Mucosa of descending colon (tissue), 3 donors: ENCODE results near the gene TEX50. TPM values are rescaled to one million over a fixed set of nuclear protein-coding genes. Genes with fewer than 3 reads are reported as not detected.
"Not testable (repeated sequence)": the region's sequence is repeated elsewhere in the genome, so short reads cannot be mapped to it uniquely, and the experiment has no call there.

Experiments used
- ATAC-seq: fragments of 200-7000 bp; cut with Tn5 transposase; one replicate; pipeline ENCODE4 v1.9.1; 2020; ENCODE audit warnings: mild to moderate bottlenecking, moderate library complexity
- DNase-seq, 3 donors: peaks; one replicate each; pipeline ENCODE4 v3.0.0-alpha.2; 2020
- H3K36me3 ChIP-seq: fragments of 200-600 bp; one replicate; pipeline ENCODE4 v1.8.0; 2021; ENCODE audit warnings: low read depth, mild to moderate bottlenecking
- H3K4me1 ChIP-seq: fragments of 200-600 bp; one replicate; pipeline ENCODE4 v1.8.0; 2021; ENCODE audit warnings: low read depth, mild to moderate bottlenecking
- H3K4me3 ChIP-seq: fragments of 200-600 bp; one replicate; pipeline ENCODE4 v1.8.0; 2021; ENCODE audit warnings: mild to moderate bottlenecking
- H3K9me3 ChIP-seq: fragments of 200-600 bp; one replicate; pipeline ENCODE4 v1.8.0; 2021; ENCODE audit warnings: mild to moderate bottlenecking
- intact Hi-C, 2 donors: fragments of 100-400 bp; cut with DNase I in 1 of 2; cut with micrococcal nuclease in 1 of 2; formaldehyde crosslinking; loops; one replicate each; pipeline versions ENCODE4 v1.11.0 to v1.11.1; 2022; cut with DNase I, micrococcal nuclease
- total RNA-seq, 3 donors: library from RNA; stranded (reverse); fragmentation: NEBNext Ultra II Directional in 2 of 3; extraction: Animal tissue kit (Norgen Biotek cat#: 25700) in 2 of 3; gene quantifications; one replicate each; pipeline versions ENCODE4 v1.2.1 to v1.2.4, GENCODE V29; 2021 to 2023
- TF ChIP-seq, protein P1 (sequence below): fragments of 200-600 bp; IDR thresholded peaks from one replicate; pipeline ENCODE4 v1.8.0; 2022; ENCODE audit warnings: antibody characterized with exemption, mild to moderate bottlenecking
- donor health status: DM: no; HTN: no; CAD: no; lungs with moderate emphysema.
- donor health status: DM: no; HTN: no; CAD: no.
- donor health status: DM: no; HTN: yes; CAD: no.

The TEX50 gene
- total RNA-seq, 3 donors from 2014 or later, result not detected

DNA sequence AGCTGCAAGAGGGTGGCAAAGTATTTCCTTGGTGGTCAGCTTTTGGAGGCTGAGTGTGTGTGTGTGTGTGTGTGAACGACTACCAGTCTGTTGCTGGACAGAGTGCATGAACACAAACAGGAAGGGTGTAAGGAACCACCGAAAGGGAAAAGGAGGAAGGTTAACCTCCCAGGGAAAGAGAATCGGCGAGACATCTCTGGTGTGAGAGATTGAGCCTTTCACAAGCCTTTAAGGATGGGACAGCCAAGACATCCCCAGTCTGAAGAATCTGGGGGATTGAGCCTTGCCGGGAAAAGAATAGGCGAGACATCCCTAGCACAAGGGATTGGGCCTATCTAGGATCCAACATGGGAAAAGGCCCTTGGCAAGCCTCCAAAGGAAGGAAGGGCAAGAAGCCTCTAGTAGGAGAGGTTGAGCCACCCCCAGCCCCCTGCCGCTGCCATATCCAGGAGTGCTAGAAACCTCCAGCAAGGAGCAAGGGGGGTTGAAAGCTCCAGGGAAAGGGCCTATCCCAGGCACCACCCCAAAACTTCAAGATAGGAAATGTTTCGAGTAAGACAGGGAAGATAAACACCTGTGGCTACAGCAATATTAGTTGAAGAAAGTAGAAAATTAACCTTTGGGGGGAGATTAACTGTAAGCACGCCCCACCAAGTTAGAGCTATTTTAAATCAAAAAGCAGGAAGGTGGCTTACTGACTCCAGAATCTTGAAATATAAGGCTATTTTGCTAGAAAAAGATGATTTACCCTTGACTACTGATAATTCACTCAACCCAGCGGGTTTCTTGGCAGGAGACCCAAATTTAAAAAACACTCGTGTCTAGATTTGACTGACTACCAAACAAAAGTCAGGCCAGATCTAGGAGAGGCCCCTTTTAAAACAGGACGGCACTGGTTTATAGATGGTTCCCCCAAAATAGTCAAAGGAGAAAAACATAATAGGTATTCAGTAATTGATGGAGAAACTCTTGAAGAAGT lies 3.2 kb downstream of the TEX50 start:
- TF ChIP-seq, protein P1, sequence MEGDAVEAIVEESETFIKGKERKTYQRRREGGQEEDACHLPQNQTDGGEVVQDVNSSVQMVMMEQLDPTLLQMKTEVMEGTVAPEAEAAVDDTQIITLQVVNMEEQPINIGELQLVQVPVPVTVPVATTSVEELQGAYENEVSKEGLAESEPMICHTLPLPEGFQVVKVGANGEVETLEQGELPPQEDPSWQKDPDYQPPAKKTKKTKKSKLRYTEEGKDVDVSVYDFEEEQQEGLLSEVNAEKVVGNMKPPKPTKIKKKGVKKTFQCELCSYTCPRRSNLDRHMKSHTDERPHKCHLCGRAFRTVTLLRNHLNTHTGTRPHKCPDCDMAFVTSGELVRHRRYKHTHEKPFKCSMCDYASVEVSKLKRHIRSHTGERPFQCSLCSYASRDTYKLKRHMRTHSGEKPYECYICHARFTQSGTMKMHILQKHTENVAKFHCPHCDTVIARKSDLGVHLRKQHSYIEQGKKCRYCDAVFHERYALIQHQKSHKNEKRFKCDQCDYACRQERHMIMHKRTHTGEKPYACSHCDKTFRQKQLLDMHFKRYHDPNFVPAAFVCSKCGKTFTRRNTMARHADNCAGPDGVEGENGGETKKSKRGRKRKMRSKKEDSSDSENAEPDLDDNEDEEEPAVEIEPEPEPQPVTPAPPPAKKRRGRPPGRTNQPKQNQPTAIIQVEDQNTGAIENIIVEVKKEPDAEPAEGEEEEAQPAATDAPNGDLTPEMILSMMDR, result no peak
- intact Hi-C loops, result no loop called here
- ATAC-seq (no peak), DNase-seq (no peak)
- H3K36me3 ChIP-seq, result no peaks in the 10 kb centered on the region
- no peak overlapping the region for H3K4me3 ChIP-seq
- no peaks in the 10 kb centered on the region for H3K9me3 ChIP-seq
- no peaks in the 10 kb centered on the region for H3K4me1 ChIP-seq

DNA sequence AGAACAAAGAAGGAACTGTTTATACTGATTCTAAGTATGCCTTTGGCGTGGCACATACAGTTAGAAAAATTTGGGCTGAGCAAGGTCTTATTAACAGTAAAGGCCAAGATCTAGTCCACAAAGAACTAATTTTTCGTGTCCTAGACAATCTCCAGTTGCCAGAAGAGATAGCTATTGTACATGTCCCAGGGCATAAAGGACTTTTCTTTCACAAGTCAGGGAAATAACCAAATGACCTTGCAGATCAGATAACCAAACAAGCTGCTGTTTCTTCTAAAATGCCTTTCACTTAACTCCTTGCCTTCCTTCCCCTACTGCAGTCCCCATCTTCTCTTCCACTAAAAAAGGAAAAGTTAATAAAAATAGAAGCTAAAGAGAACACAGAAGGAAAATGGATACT lies 4.0 kb downstream of the TEX50 start:
- ATAC-seq (no peak), DNase-seq (no peak)
- Histone ChIP-seq H3K36me3 (no peaks in the 10 kb centered on the region), H3K4me3 (no peak overlapping the region), H3K9me3 (no peaks in the 10 kb centered on the region), H3K4me1 (no peaks in the 10 kb centered on the region)
- TF ChIP-seq, protein P1, result no peak
- intact Hi-C loops, result no loop called here

DNA sequence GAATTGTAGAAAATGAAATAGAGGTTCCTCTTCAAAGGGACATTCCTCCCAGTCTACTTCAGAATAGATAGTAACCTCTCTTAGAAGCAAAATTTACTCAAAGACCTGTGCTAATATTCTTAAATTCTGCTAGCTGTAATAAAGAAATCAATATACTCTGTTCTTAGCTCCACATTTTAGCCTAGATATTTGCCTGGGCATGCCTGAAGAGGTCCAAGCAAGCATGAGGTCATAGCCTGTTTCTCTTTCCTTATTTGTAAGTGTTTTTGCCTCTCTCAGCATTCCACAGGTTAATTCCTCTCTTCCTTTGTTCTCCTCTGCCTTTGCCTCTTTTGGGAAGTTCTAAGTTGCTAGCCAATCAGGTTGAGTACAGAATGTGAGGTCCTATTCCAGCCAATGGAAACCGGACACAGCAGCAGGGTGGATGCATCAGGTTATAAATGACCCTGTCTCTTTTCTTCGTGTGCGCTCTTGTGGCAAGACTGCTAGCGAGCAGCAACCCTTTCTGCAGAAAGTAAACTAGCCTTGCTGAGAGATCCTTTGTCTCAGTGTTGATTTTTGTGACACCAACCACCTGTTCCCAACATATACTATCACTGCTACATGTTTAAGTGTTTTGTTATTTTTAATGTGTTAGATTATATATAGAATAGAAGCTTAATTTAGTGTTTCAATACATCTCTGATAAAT lies 7.5 kb downstream of the TEX50 start:
- intact Hi-C loops, DNase-seq, H3K36me3 ChIP-seq, ATAC-seq, H3K9me3 ChIP-seq, H3K4me3 ChIP-seq, H3K4me1 ChIP-seq: not testable (repeated sequence)

DNA sequence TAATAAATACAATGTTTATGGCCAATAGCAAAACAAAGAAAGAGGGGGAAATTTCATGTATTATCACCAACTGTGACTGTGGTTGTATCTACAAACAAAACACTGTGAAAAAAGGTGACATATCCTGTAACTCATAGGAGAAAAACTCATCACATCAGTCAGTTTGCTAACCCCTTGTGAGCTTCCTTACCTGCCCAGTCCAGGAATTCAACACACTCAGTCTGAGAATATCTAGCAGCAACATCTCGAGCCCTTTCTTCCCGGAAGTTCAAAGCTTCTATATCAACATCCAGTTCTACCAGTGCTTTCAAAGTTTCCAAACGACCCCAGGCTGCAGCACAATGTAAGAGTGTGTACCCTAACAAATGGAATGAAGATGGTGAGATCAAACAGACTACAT lies 11.5 kb downstream of the TEX50 start:
- Histone ChIP-seq H3K36me3 (no peaks in the 10 kb centered on the region), H3K9me3 (no peaks in the 10 kb centered on the region), H3K4me1 (no peaks in the 10 kb centered on the region), H3K4me3 (no peak overlapping the region)
- intact Hi-C loops, result no loop called here
- TF ChIP-seq, protein P1, result no peak
- ATAC-seq, result no peak
- no peak for DNase-seq

DNA sequence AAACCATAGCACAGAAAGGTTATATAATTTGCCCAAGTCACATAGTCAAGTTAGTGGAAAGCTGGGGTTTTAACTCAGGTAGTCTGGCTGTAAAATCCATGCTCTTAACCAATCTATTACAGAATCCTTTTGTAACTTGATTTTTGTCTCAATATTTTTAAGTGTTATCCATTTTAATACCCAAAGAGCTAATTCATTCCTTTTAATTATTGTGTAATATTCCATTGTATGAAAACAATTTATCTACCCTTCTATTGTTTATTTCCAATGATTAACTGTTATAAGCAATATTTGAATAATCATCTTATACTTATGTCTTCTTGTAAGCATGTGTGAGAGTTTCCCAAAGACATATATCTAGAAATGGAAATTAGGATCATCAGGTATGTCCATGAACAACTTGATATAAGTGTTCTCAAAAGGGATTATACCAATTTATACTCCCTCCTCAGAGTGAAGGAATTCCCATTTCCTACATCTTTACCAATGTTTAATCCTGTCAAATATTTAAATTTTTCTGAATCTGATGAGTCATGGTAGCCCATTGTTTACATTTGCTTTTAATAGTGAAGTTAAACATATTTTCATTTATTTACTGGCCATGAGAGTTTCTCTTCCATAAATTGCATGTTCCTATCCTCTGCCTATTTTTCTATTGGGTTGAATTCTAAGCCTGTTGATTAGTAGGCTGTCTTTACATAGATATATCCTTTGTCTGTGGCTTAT lies 13.9 kb downstream of the TEX50 start:
- ATAC-seq (no peak), DNase-seq (no peak)
- H3K4me3 ChIP-seq, result no peak overlapping the region
- no peaks in the 10 kb centered on the region for H3K4me1 ChIP-seq
- intact Hi-C loops, result no loop called here
- H3K36me3 ChIP-seq, result no peaks in the 10 kb centered on the region
- no peaks in the 10 kb centered on the region for H3K9me3 ChIP-seq
- TF ChIP-seq, protein P1, result no peak
